NCI-H748 treated with DMSO at 0.1 percent for 48 hours (cell line): Measurements from ENCODE around the gene CASP8.
"Not testable (repeated sequence)": the region's sequence is repeated elsewhere in the genome, so short reads cannot be mapped to it uniquely, and the experiment has no call there.

Source experiments
- DNase-seq: peaks from one replicate; lab custom pipeline; 2025; lab: John Stamatoyannopoulos, UW

The CASP8 gene

GRCh38 chr2:201270293-201271001 is 10.1 kb downstream of the CASP8 start:
- no peak for DNase-seq

DNA sequence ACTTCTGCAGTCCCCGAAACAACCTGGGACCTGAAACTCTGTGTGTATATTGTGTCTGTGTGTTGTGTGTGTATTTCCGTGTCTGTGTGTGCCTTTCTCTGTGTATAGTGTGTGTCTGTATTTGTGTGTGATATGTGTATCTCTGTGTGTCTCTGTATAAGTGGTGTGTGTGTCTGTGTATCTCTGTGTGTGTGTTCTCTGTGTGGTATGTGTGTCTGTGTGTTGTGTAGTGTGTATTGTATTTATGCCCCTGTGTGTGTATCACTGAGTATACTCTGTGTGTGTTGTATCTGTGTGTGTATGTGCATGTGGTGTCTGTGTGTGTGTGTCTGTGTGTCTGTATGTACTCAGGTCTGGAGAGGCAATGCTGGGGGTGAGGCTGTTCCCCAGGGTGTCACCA is 11.6 kb downstream of the CASP8 start:
- no peak for DNase-seq

GRCh38 chr2:201273330-201273983 is 13.1 kb downstream of the CASP8 start:
- DNase-seq, result no peak

- DNase-seq, result no peak
Measured at GRCh38 chr2:201275069-201275468, 14.7 kb downstream of the CASP8 start.

- no peak for DNase-seq
Measured at GRCh38 chr2:201275990-201276389, 15.7 kb downstream of the CASP8 start.

- no peak for DNase-seq
Measured at GRCh38 chr2:201276511-201276910, 16.2 kb downstream of the CASP8 start.

DNA sequence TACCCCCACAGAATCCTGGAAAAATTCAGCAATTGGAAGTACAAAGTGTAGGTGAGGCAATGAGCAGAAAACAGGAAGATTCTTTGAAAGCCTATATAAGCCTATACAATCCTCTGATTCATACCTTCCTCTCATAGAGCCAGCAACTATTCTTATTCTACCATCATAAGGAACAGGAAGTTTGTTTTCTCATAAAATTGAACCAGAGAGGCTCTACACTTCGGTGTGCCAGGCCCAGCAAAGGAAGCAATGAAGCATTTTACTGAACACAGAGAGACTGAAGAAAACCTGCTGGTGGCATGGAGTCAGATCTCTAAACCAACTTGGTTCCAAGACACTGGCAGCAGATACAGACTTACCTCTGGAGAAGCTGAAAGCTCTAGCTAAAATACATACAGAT is 18.7 kb downstream of the CASP8 start:
- DNase-seq, result no peak

GRCh38 chr2:201280191-201281040 is 20.1 kb downstream of the CASP8 start:
- DNase-seq, result no peak

DNA sequence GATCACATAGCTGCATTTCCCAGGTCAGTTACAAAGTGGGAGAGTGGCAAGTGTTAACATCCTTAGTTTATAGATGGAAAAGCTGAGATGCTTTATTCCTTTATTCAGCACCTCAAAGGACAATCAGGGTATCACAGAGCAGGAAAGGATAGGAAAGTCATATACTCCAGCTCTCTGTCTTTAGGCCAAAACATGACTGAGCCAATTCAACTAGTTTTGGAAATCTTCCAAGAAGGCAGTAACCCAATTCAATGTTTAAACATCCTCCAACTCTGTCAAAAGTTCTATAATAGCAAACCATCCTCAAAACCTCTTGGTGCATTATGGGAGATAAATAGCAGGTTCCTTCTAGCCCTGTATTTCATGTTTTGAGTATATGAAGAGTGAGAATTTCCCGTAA is 25.2 kb downstream of the CASP8 start:
- no peak for DNase-seq

GRCh38 chr2:201290457-201291148 is 30.3 kb downstream of the CASP8 start:
- DNase-seq, result not testable (repeated sequence)

DNA sequence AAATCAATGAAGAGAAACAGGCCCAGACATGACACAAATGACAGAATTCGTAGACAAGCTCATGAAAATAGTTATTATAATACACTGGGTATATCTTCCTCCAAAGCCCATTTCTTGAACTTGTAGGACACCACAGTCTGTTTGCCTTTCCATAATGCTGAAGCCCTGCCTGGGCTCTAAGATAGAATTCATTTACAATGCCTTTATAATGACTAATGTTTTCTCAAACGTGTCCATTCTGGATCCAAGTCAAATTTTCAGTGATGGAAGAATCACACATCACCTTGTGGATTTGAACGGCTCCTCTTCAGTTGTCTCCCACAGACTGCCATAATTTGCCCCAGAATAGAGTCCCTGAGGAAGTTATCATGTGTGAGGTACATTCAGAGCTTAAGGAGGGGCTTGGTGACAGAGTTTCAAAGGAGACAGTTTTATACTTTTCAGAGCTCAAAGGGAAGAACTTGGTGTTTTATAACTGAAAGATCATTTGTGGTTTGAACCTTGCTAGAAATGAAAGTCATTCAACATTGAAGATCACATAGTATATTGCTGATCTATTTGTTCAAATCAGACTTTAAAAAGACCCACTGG is 38.2 kb downstream of the CASP8 start:
- no peak for DNase-seq

DNA sequence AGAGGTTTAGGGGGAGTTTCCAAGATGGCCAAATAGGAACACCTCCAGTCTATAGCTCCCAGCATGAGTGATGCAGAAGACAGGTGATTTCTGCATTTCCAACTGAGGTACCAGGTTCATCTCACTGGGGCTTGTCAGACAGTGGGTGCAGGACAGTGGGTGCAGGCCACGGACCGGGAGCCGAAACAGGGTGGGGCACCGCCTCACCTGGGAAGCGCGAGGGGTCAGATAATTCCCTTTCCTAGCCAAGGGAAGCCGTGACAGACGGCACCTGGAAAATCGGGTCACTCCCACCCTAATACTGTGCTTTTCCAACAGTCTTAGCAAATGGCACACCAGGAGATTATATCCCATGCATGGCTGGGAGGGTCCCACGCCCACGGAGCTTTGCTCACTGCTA is 39.6 kb downstream of the CASP8 start:
- not testable (repeated sequence) for DNase-seq

DNA sequence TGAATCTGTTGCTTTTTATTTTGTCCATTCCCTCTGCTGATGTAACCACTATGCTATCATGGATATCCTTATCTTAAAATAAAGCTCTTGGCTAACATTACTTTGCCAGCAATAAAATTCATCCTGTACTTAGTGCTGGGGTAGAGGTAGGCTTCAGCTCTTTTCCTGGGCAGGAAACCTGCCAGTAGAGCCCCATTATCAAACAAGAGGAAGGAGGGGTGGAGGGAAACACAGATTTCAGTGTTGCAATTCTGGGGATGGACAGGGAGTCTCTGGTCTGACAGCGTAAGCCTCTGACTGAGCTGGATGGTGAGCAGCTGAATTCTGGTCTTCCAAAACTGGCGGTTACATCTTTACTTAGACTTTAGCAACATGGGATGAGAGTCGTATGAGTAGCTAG is 47.5 kb downstream of the CASP8 start:
- DNase-seq, result no peak

DNA sequence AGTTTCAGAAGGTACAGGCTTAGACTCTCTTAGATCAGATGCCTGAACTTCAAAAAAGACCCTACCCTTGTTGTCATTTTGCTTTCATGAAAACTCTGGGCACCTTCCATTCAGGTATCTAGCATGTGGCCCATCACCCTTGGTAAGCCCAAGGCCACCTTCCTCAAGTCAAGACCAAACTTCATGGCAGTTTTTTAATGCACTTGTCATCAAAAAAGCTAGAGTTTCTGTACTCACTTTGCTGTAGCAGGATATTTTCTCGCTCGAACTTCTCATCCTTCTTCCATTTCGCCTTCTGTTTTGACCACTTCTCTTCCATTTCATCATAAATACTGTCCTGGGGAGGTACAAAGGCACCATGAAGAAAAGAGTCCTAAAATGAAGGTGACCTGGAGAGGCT is 48.6 kb downstream of the CASP8 start:
- DNase-seq, result no peak

- no peak for DNase-seq
Measured at GRCh38 chr2:201313362-201313761, 53.0 kb downstream of the CASP8 start.

DNA sequence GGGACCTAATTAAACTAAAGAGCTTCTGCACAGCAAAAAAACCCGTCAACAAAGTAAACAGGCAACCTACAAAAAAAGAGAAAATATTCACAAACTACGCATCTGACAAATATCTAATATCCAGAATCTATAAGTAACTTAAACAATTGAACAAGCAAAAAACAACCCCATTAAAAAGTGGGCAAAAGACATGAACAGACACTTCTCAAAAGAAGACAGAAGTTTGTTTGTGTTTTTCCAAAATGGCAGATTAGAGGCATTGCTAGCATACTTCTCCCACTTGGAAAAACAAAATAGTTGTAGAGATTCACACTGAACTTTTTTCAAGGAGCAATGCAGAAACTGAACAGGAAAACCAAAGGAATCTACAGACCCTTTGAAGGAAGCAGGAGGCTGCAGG is 59.2 kb downstream of the CASP8 start:
- DNase-seq, result no peak

GRCh38 chr2:201320257-201320656 is 59.9 kb downstream of the CASP8 start:
- no peak for DNase-seq

DNA sequence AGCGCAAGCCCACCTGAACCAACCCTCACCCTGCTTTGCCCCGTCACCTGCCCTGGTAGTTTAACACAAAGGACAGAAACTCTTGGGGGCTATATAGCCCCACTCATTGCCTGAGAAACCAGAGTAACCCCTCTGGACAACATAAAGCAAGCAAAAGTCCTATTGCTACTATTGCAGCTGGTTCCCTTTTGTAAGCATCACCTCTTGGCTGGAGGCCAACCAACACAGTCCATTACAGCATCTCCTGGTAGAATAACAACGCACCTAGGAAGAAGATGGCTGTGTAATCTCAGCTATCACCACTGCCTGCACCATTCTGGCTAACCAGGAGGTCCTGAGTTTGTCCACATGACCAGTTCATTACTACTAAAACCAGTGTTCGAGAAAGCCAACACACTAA is 60.4 kb downstream of the CASP8 start:
- DNase-seq, result no peak

GRCh38 chr2:201322772-201323171 is 62.4 kb downstream of the CASP8 start:
- DNase-seq, result no peak

DNA sequence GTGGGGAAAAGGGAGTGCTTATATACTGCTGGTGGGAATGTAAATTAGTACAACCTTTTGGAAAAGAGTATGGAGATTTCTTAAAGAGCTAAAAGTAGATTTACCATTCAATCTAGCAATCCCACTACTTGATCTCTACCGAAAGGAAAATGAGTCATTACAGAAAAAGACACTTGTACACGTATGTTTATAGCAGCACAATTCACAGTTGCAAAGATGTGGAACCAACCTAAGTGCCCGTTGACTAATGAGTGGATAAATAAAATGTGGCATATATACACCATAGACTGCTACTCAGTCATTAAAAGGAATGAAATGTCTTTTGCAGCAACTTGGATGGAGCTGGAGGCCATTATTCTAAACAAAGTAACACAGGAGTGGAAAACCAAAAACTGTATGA is 67.3 kb downstream of the CASP8 start:
- no peak for DNase-seq

DNA sequence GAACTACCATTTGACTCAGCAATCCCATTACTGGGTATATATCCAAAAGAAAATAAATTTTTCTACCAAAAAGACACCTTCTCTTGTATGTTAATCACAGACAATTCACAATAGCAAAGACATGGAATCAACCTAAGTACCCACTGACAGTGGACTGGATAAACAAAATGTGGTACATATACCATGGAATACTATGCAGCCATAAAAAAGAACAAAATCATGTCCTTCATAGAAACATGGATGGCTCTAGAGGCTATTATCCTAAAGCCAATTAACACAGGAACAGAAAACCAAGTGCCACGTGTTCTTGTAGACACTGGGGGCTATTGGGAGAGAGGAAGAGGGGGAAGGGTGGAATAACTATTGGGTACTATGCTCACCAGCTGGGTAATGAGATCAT is 69.1 kb downstream of the CASP8 start:
- no peak for DNase-seq
